SK-N-MC (cell line): ENCODE measurements around the gene KCNH2.
"Not testable (repeated sequence)": the region's sequence is repeated elsewhere in the genome, so short reads cannot be mapped to it uniquely, and the experiment has no call there.

Experiments used
- DNase-seq: peaks from one replicate; pipeline ENCODE4 v3.0.0-alpha.2; 2011; ENCODE audit warnings: low read depth, low spot score
- H3K27ac ChIP-seq: fragments of 200-600 bp; sonication (generic); 2 replicates; pipeline ENCODE4 v1.5.1; 2016; ENCODE audit warnings: mixed run types
- H3K36me3 ChIP-seq: fragments of 200-600 bp; sonication (generic); 2 replicates; pipeline ENCODE4 v1.6.1; 2017; ENCODE audit warnings: antibody characterized with exemption, low read length, mixed read lengths; ENCODE audit not compliant: insufficient read depth
- H3K4me3 ChIP-seq: fragments of 200-600 bp; sonication (generic); 2 replicates; pipeline ENCODE4 v1.5.1; 2016
- H3K9ac ChIP-seq: fragments of 200-600 bp; sonication (generic); 2 replicates; pipeline ENCODE4 v1.8.0; 2017; ENCODE audit warnings: mixed run types, mixed read lengths; ENCODE audit not compliant: insufficient read length
- H3K9me3 ChIP-seq: fragments of 200-600 bp; sonication (generic); 2 replicates; pipeline ENCODE4 v1.6.1; 2017; ENCODE audit warnings: low read depth, mild to moderate bottlenecking, antibody characterized with exemption, low read length, moderate library complexity, mixed read lengths
- EZH2 ChIP-seq: fragments of 200-600 bp; sonication (generic); IDR thresholded peaks from one replicate; pipeline ENCODE4 v1.6.1; 2017; ENCODE audit warnings: antibody characterized with exemption
- FOXP2 ChIP-seq: optimal IDR thresholded peaks from 2 replicates; pipeline ENCODE3; 2011; ENCODE audit warnings: mild to moderate bottlenecking, moderate library complexity; ENCODE audit not compliant: insufficient read depth; ENCODE audit errors: extremely low read length, control extremely low read depth
- POLR2AphosphoS5 ChIP-seq: IDR thresholded peaks from 2 replicates; pipeline ENCODE4 v1.6.1; 2012; ENCODE audit warnings: mild to moderate bottlenecking, low read depth, low read length, borderline replicate concordance

Gene KCNH2

GRCh38 chr7:150912427-150912826 lies 65.7 kb downstream of the KCNH2 start:
- no peaks in the 10 kb centered on the region for H3K36me3 ChIP-seq
- DNase-seq, result no peak
- H3K4me3 ChIP-seq, result no peak overlapping the region
- H3K9ac ChIP-seq, result no peak overlapping the region
- H3K27ac ChIP-seq, result no peak overlapping the region
- TF ChIP-seq FOXP2 (no peak), POLR2AphosphoS5 (no peak), EZH2 (no peak)
- H3K9me3 ChIP-seq, result no peaks in the 10 kb centered on the region

GRCh38 chr7:150911590-150912267 lies 66.4 kb downstream of the KCNH2 start:
- no peak for DNase-seq
- no peaks in the 10 kb centered on the region for H3K9me3 ChIP-seq
- H3K36me3 ChIP-seq, result no peaks in the 10 kb centered on the region
- no peak for TF ChIP-seq POLR2AphosphoS5
- TF ChIP-seq EZH2, result no peak
- no peak for TF ChIP-seq FOXP2
- no peak overlapping the region for H3K9ac ChIP-seq
- H3K27ac ChIP-seq, result no peak overlapping the region
- H3K4me3 ChIP-seq, result no peak overlapping the region

GRCh38 chr7:150910996-150911422 lies 67.1 kb downstream of the KCNH2 start:
- Histone ChIP-seq H3K36me3 (no peaks in the 10 kb centered on the region), H3K4me3 (no peak overlapping the region), H3K9me3 (no peaks in the 10 kb centered on the region), H3K27ac (no peak overlapping the region), H3K9ac (no peak overlapping the region)
- TF ChIP-seq POLR2AphosphoS5, result no peak
- no peak for TF ChIP-seq FOXP2
- no peak for TF ChIP-seq EZH2
- DNase-seq, result no peak

GRCh38 chr7:150910305-150910995 lies 67.7 kb downstream of the KCNH2 start:
- not testable (repeated sequence) for H3K27ac ChIP-seq, H3K4me3 ChIP-seq, H3K9ac ChIP-seq, H3K36me3 ChIP-seq, H3K9me3 ChIP-seq, DNase-seq

- DNase-seq, result no peak
Observed at GRCh38 chr7:150909200-150909995, 68.7 kb downstream of the KCNH2 start.

GRCh38 chr7:150908173-150908572 lies 69.9 kb downstream of the KCNH2 start:
- TF ChIP-seq FOXP2, result no peak
- TF ChIP-seq POLR2AphosphoS5, result no peak
- no peak for TF ChIP-seq EZH2
- Histone ChIP-seq H3K4me3 (no peak overlapping the region), H3K9ac (no peak overlapping the region), H3K27ac (no peak overlapping the region), H3K9me3 (no peaks in the 10 kb centered on the region), H3K36me3 (no peaks in the 10 kb centered on the region)
- no peak for DNase-seq

More at GRCh38 chr7:150909200-150909995, 68.7 kb downstream of the KCNH2 start:
- Histone ChIP-seq H3K27ac (no peak overlapping the region), H3K9ac (no peak overlapping the region), H3K36me3 (no peaks in the 10 kb centered on the region), H3K9me3 (no peaks in the 10 kb centered on the region), H3K4me3 (no peak overlapping the region)
- TF ChIP-seq EZH2, result no peak
- no peak for TF ChIP-seq POLR2AphosphoS5
- no peak for TF ChIP-seq FOXP2

- Histone ChIP-seq H3K9ac (no peak overlapping the region), H3K9me3 (no peaks in the 10 kb centered on the region), H3K4me3 (no peak overlapping the region), H3K27ac (no peak overlapping the region), H3K36me3 (no peaks in the 10 kb centered on the region)
- DNase-seq, result no peak
- TF ChIP-seq POLR2AphosphoS5 (no peak), EZH2 (no peak)
Observed at GRCh38 chr7:150904011-150904909, 73.9 kb downstream of the KCNH2 start.

- H3K9me3 ChIP-seq, result no peaks in the 10 kb centered on the region
- no peak for DNase-seq
- H3K27ac ChIP-seq, result no peak overlapping the region
- no peak overlapping the region for H3K9ac ChIP-seq
- no peaks in the 10 kb centered on the region for H3K36me3 ChIP-seq
- no peak overlapping the region for H3K4me3 ChIP-seq
- no peak for TF ChIP-seq EZH2
- no peak for TF ChIP-seq FOXP2
- no peak for TF ChIP-seq POLR2AphosphoS5
Observed at GRCh38 chr7:150903606-150904005, 74.5 kb downstream of the KCNH2 start.
